Heart left ventricle (tissue), 13 donors: ENCODE measurements around the gene SFXN2.

Experiments
- POLR2A ChIP-seq, 2 donors: fragments of 450-650 bp; IDR thresholded peaks; one replicate each; pipeline ENCODE4 v1.6.1; 2017; ENCODE audit warnings: antibody characterized with exemption in 2 of 2, mild to moderate bottlenecking in 2 of 2, moderate library complexity in 2 of 2
- TF ChIP-seq, protein P1 (sequence below), 12 donors: fragments of 200-600 bp; sonication (generic) in 4 of 12; IDR thresholded peaks; one replicate each; pipeline versions ENCODE4 v1.5.0 to v1.8.0; 2018 to 2022; ENCODE audit warnings: antibody characterized with exemption in 12 of 12, mild to moderate bottlenecking in 5 of 12
- donor health status: ischemic (EF 13 %, LVEDD 7.1; RV severe dilation, severe dysfunction).
- donor health status: DM: no; HTN: yes; CAD: no.
- donor health status: DM: no; HTN: no; CAD: no.
- donor health status: ischemic (EF 25% LVEDD 6.9; RV normal size, moderate dysfunction).
- donor health status: ischemic (EF 25% LVEDD 5.7; RV mildly dilated, moderate dysfunction).
- donor health status: ischemic (EF 35%, LVEDD 5.7; RV mildly dilated, moderate dysfunction).
- donor health status: nonischemic (EF 11% LVEDD 7.7; RV severe dilation, severe dysfunction).
- donor health status: DM: yes; HTN: yes; CAD: no.
- donor health status: PGD.
- donor health status: ischemic (EF 29% LVEDD 5.4; RV normal size, mild dysfunction).
- donor health status: nonischemic (EF 23%, LVEDD 6.1; RV moderate dilation, normal function).

DNA sequence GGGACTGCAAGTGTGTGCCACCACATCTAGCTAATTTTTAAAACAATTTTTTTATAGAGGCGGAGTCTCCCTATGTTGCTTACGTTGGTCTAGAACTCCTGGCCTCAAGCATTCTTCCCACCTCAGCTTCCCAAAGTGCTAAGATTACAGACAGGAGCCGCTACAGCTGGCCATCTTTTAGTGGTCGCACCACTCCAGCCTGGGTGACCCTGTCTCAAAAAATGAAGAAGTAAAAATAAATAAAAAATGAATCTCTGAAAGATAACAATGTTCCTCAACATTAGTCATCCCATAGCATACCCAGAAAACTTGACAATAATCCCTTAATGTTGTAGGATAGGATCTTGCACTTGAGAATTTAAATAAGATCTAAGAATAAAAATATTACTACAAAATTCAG, 47.5 kb downstream of the SFXN2 start:
- TF ChIP-seq, protein P1, sequence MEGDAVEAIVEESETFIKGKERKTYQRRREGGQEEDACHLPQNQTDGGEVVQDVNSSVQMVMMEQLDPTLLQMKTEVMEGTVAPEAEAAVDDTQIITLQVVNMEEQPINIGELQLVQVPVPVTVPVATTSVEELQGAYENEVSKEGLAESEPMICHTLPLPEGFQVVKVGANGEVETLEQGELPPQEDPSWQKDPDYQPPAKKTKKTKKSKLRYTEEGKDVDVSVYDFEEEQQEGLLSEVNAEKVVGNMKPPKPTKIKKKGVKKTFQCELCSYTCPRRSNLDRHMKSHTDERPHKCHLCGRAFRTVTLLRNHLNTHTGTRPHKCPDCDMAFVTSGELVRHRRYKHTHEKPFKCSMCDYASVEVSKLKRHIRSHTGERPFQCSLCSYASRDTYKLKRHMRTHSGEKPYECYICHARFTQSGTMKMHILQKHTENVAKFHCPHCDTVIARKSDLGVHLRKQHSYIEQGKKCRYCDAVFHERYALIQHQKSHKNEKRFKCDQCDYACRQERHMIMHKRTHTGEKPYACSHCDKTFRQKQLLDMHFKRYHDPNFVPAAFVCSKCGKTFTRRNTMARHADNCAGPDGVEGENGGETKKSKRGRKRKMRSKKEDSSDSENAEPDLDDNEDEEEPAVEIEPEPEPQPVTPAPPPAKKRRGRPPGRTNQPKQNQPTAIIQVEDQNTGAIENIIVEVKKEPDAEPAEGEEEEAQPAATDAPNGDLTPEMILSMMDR (IDR thresholded peaks at IDR 0.05): no peak
- TF ChIP-seq POLR2A (IDR thresholded peaks at IDR 0.05): no peak
